Fibroblast of villous mesenchyme (primary cell): ENCODE data around the gene KIF20A. TPM values are rescaled to one million over a fixed set of nuclear protein-coding genes. Genes with fewer than 3 reads are reported as not detected.

ENCODE experiments used
- DNase-seq: peaks from one replicate; pipeline ENCODE4 v3.0.0-alpha.2; 2010; ENCODE audit warnings: low read depth
- H3K4me3 ChIP-seq: 2 replicates; pipeline ENCODE4 v1.5.1; 2011; ENCODE audit warnings: low read depth, mild to moderate bottlenecking, low read length
- total RNA-seq: library from RNA; depleted of rRNA; stranded (reverse); fragments of >200 nt; gene quantifications from 2 replicates; pipeline ENCODE4 v1.2.3, GENCODE V29; 2012
- TF ChIP-seq, protein P1 (sequence below): IDR thresholded peaks from 2 replicates; pipeline ENCODE4 v1.5.1; 2012; ENCODE audit warnings: low read depth, mild to moderate bottlenecking, low read length; ENCODE audit not compliant: insufficient read depth

The KIF20A gene
- total RNA-seq, 1 donor, result 60.0 TPM

- peak within 1 kb of the TSS; percentile 98 for H3K4me3 ChIP-seq
- DNase-seq, result peak; percentile 99
- TF ChIP-seq, protein P1, sequence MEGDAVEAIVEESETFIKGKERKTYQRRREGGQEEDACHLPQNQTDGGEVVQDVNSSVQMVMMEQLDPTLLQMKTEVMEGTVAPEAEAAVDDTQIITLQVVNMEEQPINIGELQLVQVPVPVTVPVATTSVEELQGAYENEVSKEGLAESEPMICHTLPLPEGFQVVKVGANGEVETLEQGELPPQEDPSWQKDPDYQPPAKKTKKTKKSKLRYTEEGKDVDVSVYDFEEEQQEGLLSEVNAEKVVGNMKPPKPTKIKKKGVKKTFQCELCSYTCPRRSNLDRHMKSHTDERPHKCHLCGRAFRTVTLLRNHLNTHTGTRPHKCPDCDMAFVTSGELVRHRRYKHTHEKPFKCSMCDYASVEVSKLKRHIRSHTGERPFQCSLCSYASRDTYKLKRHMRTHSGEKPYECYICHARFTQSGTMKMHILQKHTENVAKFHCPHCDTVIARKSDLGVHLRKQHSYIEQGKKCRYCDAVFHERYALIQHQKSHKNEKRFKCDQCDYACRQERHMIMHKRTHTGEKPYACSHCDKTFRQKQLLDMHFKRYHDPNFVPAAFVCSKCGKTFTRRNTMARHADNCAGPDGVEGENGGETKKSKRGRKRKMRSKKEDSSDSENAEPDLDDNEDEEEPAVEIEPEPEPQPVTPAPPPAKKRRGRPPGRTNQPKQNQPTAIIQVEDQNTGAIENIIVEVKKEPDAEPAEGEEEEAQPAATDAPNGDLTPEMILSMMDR, result no peak
Observed at GRCh38 chr5:138213161-138214029, 34.5 kb downstream of the KIF20A start, which contains the start of gene CDC23. Gene CDC23, minus strand, starts transcription at chr5:138213323. Its CDS starts 11 bp downstream, at chr5:138213312.

- TF ChIP-seq, protein P1, result no peak
- no peak for DNase-seq
- no peak overlapping the region for H3K4me3 ChIP-seq
Observed at GRCh38 chr5:138216799-138217198, 37.9 kb downstream of the KIF20A start.

DNA sequence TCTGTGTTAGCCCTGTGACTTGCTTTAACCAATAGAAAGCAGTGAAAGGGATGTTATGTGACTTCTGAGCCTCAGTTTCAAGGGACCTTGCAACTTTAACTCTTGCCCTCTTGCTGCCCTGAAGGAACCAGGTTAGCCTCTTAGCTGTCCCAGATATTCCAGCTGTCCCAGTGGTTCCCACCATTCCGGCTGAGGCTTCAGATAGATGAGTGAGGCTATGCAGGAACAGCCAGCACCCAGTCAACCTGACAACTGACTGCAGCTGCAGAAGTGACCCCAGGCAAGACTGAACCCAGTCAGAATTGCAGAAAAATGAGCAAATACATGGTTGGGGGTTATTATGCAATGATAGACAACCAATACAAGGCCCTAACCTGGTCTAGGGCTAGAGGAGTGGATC lies 44.6 kb downstream of the KIF20A start:
- no peak for DNase-seq
- TF ChIP-seq, protein P1, result no peak
- H3K4me3 ChIP-seq, result no peak overlapping the region

GRCh38 chr5:138224712-138225111 lies 45.8 kb downstream of the KIF20A start:
- no peak overlapping the region for H3K4me3 ChIP-seq
- DNase-seq, result no peak
- TF ChIP-seq, protein P1, result no peak

GRCh38 chr5:138226910-138227309 lies 48.0 kb downstream of the KIF20A start:
- no peak for DNase-seq
- TF ChIP-seq, protein P1, result no peak
- H3K4me3 ChIP-seq, result no peak overlapping the region

DNA sequence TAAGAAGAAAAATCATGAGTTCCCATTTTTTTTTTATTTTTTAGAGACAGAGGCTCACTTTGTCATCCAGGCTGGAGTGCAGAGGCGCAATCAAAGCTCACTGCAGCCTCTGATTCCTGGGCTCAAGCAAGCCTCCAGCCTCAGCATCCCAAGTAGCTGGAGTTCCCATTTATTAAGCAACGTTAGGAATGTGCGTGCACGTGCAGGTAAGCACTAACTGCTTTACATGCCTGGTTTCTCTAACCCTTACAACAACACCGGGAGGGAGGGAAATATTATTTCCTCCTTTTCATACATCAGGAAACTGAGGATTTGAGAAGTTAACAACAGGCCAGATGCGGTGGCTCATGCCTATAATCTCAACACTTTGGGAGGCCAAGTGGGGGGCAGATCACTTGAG lies 50.5 kb downstream of the KIF20A start:
- no peak overlapping the region for H3K4me3 ChIP-seq
- no peak for DNase-seq
- TF ChIP-seq, protein P1, result no peak
